ENCODE measurements around the gene GOLIM4.

The GOLIM4 gene

DNA sequence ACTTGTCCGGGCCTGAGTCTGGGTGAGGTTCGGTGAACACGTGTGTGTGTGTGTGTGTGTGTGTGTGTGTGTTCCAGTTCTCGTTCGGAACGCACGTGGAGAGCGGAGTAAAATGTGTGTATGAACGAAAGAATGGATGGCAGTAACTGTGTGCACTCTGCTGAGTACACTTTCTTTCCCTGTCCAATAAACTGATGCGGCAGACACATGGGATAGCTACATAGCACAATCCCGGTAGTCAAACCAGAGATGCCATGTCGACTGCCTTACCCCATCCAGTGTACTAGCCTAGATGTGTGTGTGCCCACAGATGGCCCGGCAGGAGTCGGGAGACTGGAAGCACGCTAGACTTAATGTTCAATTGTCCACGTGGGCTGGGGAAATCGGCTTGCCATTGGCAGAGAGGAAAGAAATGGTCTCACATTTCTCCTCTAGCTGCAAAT lies 507 bp upstream of the GOLIM4 start:
- peak; percentile 87 to 91 for DNase-seq

DNA sequence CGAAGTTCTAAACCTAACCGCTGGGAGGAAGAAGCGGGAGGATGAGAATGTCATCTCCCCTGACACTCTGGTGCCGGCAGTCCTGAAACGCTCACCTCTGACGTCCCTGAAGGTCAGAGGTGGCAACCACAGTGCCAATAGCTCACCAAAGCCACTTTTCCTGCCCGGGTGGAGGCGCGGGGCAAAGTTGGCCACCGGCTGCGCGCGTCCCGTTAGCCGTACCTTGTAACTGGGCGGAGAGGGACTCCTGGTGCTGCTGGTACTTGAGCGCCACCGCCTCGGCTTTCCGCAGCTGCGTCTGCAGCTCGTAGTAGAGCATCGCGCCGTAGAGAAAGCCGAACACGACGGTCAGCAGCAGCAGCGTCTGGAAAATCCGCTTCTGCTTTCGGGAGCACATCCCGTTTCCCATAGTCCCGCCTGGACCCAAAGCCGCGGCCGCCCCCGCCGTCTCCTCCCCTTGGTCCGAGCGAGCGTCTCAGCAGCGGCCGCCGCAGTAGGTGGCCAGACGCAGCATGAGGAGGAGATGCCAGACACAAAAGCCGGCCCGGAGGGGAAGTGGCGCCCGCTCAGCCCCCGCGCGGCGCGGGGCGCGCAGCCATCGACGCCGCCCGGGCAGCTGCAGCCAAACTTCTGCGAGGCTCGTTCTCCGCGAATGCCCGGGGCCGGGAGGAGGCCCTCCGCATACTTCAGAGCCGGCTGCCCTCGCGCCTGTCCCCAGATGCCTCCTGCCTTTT lies 680 bp downstream of the GOLIM4 start:
- peak in 1 of 2 experiments; percentile 62 for DNase-seq

DNA sequence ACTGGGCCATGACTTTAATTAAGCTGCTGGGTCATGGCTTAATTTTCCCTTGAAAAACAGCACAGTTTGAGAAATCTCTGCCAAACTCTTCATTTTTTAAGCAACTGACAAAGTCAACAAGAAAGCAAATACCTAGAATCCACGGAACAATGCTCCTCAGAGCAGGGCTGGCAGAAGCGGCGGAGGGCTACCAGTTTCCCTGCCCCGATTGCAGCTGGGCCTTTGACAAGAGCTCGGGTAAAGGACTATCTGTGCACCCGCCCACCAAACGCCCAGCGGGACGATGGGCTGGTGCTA lies 1.2 kb downstream of the GOLIM4 start:
- DNase-seq, result peak in 1 of 2 experiments; percentile 45

DNA sequence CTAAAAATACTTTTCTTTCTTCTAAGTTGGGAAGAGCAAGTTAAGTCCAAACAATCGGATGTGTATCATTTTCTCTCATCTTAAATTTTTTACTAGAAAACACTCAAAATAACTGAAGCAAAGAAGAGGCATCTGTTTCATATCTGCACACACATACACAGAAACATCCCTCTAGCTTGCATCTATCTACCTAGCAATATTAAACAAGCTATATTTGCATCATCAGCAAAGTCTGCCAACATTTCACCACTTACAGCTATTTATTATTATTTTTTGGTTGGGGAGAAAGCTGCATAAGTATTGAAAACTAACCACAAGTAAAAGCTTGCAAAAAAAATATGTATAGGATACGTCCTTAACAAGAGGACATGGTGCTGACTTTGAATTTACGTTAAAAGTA lies 1.9 kb downstream of the GOLIM4 start:
- no peak for DNase-seq

DNA sequence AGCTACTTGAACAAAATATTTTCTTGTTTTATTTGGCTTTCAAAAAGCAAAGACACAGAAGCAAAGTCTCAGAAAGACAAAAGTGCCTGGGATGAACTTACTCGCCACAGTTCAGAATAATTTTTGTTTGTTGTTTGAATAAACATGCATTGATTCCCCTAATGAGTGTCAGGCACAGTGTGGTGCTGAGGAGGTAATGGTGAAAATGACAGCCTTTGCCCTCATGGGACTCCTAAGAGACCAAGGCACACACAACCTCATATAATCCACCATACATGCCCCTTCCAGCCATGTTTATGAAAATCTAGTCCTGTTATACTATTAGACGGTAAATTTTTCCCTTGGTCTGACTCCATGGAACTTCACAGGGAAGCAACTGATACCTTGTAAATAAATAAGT lies 2.5 kb downstream of the GOLIM4 start:
- DNase-seq, result no peak

DNA sequence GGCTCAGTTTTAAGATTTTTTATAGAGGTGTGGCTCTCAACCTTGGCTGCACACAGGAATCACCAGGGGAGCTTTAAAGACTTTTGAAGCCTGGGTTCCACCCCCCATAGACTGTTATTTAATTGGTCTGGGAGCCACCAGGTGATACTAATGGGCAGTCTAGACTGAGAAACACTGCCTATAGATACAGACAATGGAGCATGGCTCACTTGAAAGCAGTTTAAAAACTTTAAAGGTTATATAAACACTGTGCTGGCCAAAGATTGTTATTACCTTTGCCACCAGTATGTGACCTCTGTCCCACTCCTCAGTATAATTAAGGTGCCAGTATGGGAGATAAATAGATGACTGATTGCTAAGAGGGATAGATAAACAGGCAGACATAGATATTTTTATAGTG lies 3.8 kb downstream of the GOLIM4 start:
- DNase-seq, result peak; percentile 31 to 42

DNA sequence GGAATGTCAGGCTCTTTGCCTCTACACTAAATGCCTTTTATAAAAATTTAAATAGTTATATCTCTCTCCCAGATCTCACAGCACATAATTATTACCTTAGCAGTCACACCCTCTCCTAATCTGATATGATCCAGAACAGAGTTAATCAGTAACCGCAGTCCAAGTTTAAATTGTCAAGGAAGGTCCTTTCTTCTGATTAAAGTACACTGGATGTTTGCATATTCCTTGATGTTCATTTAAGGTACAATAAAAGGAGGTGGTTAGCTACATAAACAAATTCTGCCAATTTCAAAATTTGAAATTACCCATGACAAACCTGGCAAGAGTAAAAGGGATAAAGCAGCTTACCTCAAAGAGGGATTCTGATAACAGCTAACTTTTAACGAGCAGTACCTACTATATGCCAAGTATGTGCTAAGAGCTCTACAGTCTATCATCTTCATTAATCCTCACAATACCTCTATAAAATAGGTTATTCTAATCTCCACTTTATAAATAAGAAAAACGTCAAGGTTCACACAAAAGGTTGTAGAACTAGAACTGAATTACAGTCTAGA lies 4.3 kb downstream of the GOLIM4 start:
- no peak for DNase-seq

DNA sequence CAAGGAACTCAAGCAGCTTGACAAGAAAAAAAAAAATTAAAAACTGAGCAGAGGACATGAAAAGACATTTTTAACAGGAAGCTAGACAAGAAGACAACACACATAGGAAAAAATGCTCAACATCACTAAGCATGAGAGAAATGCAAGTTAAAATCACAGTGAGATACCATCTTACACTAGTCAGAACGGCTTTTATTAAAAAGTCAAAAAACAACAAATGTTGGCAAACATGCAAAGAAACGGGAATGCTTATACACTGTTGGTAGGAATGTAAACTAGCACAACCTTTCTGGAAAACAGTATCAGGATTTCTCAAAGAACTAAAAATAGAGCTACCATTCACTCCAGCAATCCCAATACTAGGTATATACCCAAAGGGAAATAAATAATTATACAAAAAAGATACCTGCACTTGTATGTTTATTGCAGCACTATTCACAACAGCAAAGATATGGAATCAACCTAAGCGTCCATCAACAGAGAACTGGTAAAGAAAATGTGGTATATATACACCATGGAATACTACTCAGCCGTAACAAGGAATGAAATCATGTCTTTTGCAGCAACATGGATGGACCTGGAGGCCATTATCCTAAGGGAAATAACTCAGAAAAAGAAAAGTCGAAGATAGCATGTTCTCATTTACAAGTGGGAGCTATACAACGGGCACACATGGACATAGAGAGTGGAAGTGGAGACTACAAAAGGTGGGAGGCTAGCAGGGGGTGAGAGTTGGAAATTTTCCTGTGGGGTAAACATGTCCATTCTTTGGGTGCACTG lies 5.2 kb downstream of the GOLIM4 start:
- DNase-seq, result no peak

DNA sequence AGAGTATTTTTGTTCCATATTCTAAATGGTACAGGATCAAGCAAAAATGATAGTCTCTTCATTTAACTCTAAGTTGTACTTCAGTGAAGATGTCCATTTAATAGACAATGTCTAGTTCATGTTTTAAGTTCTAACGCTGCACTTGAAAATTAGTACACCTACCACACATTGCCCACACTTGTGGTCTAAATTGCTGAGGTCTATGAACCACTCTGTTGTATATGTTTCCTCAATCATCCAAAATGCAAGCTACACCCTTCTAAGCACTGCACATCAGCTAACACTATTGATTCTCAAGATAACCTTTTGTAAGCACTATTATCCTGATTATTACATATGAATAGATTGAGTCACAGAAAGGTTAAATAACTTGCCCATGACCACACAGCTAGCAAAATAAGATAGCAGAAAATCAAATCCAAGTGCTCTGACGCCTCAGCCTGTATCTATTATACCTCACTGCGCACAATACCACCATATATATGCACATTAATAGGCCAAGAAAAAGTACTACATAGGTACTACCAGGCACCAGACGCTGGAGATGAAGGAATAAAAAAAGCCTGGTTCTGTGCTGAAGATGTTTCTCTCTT lies 6.4 kb downstream of the GOLIM4 start:
- DNase-seq, result no peak

DNA sequence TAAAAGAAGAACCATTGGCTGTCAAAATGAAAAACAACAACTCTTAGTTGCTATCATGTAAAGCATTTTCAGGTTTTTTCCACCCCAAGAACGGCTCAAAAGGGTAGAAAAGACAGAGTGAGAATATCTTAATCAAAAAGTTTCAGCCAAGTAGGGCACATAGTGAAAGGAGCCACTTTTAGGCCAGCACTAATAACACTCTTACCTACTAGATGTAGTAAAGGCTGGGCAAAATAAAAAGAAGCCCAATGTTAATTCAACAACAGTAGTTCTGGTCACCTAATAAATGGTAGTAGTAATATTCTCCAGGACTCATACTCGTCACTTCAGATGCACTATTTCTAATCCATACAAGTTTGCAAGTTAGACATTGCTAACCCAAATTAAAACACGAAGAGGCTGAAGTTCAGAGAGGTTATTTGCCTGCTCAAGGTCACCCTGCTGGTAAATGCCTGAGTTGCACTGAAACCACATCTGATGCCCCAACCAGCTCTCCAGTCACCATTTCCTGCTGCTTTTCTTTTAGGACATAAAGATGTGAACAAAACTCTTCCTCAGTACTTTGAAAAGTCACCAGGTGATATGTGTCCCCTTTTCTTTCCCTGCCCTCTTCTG lies 7.5 kb downstream of the GOLIM4 start:
- DNase-seq, result no peak

DNA sequence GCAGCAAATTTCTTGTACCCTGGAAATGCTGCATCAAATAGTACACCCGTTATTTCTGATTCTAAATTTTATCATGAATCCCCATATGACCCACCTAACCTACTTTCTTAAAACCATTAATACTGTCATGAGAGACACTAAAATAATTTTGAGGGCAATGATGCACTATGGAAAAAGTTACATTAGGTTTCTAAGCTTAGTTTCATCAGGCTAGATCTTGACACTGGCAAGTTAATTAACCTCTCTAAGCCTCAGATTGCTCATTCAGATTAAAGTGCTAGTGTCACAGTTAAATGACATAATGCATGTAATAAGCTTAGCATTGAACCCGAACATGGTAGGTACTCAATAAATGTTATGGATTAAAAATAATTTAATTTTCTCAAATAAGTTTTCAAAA lies 8.2 kb downstream of the GOLIM4 start:
- DNase-seq, result no peak

DNA sequence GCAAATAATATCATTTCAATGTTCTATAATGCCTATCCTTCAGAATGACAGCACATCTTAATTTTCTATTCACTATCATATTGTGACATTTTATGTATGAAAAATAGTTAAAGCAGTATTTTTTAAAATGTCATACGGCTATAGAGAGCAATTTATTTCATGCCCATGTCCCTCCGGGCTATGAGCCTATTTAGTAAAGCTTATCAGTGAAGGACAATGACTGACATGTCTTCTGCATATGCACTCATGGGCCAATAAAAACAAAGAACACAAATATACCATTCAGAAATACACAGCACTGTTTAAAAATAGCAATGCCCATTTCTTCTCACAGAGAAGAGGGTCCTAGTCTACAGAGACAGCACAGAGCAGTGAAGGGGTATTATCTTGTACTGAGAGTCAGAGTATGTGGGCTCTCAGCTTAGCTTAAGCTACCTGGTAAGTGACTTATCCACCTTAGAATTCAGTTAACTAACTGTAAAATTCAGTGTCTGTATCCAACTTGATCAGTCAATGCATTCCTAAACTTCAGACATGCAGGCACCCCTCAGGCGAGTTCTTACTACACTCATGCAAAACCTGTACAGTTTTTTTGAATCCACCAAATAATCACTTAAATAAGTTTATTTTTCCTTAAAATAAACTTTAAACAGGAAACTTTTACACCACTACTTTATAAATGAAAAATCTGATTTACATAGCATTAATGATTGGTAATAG lies 9.0 kb downstream of the GOLIM4 start:
- no peak for DNase-seq

DNA sequence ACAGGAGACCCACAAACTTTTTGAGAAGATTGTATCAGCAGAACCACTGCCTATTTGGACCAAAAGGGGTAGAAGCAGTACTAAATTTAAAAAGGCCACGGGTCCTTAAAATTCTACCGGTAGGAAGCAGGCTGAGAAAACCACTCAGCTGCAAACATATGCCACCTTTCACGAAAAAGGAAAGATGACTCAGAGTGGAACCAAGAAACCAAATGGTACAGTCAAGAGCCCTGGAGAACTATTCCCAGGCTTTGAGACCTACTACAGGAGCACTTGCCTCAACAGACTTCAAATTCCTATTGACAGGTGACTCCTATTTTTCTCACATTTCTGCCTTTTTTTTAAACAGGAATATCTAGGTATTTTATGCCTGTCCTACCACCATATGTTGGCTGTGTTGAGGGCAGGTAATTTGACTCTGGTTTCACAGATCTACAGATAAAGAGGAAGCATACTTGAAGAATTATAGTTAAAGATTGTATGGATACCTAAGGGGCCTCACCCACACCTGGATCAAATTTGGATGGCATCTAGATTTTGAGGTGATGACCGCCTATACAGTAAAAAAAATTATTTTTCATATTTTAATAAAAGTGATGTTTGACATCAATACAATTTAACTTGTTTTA lies 10.1 kb downstream of the GOLIM4 start:
- no peak for DNase-seq

DNA sequence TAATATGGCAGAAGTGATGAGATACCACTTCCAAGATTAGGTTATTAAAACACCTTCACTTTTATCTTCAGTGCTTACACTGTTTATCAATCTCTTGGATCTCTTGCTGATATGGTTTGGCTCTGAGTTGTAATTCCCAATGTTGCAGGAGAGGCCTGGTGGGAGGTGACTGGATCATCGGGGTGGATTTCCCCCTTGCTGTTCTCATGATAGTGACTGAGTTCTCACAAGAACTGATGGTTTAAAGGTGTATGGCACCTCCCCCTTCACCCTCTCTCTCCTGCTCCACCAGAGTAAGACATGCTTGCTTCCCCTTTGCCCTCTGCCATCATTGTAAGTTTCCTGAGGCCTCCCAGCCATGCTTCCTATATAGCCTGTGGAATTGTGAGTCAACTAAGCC lies 11.8 kb downstream of the GOLIM4 start:
- no peak for DNase-seq

DNA sequence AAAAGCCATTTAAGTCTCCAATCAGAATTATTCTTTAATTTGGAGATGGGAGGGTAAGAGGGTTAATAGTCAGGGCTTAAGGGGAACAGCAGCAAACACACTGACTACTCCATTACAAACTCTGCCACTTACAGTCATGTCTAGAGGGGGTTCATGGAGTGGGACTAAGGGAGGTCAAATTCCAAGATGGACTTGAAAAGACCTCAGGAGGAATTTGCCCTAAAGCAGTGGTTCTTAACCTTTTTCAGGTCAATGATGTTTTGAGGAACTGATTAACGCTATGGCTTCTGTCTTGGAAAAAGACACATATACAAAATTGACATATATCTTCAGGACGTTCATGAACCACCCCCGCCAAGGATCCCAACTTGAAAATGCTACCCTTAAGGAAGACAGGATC lies 13.9 kb downstream of the GOLIM4 start:
- DNase-seq, result no peak

DNA sequence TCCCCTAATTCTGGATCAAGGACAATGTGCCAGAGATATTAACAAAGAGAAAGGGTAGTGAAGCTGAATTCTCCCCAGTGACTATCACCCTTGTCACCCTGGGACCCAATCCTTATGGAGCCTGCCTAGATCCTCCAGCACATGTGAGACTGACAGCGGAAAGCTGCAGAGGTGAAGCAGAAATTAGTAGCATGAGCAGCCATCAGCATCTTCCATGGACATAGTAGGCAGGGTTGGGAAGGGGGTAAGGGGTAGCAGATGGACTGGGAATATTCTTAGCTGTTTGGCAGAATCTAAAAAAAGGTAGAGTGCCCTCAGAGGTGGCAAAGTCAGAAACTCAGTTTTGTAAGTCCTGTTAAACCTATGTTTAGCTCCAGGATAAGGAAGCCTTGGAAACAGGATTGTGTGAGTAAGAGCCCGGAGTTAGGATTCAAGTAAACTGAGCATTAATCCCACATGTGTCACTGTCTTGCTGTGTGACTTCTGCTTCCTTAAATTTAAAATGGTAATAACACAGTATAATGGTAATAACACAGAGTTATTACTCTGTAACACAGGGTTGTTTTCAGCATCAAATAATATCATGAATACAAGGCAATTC lies 14.5 kb downstream of the GOLIM4 start:
- DNase-seq, result no peak

DNA sequence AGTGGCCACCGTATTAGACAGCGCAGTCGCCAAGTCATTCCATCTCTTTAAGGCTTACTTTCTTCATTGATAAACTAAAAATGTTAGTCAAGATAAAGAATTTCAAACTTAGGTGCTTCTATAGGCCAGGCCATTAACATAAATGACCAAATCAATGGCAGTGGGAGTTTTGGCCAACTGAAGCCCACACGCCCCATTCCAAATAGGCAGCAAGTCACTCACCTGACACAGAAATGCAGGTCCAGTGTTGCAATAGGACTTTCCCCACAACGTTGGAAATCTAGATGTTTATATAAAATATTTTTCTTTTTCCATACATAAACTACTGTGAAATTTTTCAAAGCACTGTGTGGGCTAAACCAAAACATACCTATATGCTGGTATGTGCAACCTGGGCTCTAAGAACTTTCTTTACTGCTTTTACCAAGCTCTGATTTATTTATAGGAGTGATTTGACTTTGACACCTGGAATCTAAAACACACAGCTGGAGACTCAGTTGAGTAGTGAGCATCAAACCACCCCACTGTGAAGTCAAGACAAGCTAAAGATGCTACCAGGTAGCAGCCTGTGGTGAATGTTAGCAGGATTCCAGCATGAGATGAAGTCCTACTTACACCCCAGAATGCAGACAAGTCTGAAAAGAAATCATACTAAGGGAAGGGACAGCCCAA lies 15.1 kb downstream of the GOLIM4 start:
- no peak for DNase-seq

DNA sequence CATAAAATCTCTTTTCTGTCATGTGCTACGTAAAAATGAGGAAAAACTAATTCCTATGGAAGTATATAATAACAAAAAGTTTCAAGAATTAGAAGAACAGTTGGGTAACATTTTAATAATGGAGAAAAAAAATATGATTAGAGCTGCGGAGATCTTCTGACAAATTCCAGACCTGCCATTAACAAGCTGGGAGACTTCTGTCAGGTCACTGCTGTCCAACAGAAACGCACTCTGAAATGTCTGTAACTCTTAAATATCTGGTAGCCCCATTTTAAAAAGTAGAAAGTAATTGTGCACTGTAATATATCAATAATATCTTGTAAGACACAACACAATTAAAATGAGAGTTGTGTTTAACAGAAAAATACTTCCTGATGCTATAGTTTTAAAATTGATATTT lies 15.7 kb downstream of the GOLIM4 start:
- no peak for DNase-seq

DNA sequence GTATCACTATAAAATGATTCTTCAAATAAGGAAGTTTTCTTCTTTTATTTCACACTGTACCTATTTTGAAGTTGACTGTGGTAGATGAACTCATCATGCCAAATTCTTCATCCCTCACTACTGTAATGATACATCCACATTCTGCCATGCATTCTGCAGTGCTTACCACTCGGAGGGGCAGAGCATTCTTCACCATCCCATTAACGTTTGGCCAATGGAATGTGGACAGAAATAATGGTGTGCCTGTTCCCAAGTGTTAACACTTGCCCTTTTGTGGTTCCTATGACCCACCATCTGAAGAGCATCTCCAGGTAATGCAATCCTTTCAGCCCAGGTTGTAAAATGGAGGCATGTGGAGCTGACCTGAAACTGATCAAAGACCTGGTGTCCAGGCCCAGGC lies 18.6 kb downstream of the GOLIM4 start:
- DNase-seq, result no peak

DNA sequence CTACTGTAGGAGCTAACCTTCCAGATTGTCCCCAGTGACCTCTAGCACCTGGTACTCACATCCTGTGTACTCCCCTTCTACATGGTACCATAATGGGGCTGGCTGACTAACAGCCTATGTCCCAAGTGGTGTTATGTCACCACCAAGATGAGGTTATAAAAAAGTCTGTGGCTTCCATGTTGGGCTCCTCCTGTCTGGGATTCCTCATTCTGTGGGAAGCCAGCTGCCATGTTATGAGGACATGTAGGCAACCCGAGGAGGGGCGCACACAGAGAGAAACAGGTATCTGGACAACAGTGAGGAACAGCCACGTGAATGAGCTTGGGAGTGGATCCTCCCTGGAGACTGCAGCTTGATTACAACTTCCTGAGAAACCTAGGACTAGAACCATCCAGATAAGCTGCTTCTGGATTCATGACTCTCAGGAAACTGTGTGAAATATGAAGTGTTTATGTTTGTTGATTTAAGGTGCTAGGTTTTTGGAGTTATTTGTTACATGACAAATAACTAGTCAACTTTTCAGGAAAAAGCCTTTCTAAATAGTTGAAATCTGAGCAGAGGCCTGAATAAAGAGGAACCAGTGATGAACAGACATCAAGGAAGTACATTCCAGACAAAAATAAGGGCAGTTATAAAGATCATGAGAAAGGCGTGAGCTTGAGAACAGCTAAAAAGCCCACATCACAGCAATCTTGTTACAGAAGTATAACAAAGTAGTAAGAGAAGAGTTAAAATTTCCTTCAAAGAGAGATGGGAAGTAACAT lies 21.7 kb downstream of the GOLIM4 start:
- no peak for DNase-seq

DNA sequence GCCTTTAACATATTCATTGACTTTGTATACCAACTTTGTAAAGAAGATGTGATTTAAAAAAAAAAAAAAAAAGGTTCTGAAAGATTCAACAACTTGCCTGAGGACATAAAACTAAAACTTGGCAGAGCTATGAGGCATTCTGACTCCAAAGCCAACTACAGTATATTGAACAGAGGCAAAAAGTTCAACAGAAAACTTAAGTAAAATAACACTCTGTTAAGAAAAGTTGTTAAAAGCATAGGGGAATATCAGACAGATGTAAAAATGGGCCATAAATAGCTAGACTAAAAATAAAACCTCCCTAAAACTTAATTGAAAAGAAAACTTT lies 23.4 kb downstream of the GOLIM4 start:
- no peak for DNase-seq
